GM10248 (cell line): ENCODE results near the gene ARHGAP15.

ENCODE experiments used
- CTCF ChIA-PET: fragments of 300-600 bp; sonication (Branson Sonifier 250); formaldehyde crosslinking; extraction: SDS; loops from one replicate; lab custom pipeline; 2021; ENCODE audit warnings: antibody characterized with exemption; lab: Yijun Ruan, JAX
- POLR2A ChIA-PET: fragments of 350-650 bp; sonication (Branson Sonifier 250); formaldehyde crosslinking; extraction: SDS; loops from one replicate; lab custom pipeline; 2020; ENCODE audit warnings: antibody characterized with exemption; lab: Yijun Ruan, JAX
- DNase-seq: peaks from one replicate; pipeline ENCODE4 v3.0.0; 2012; ENCODE audit errors: extremely low spot score
- CTCF ChIP-seq: IDR thresholded peaks from 2 replicates; pipeline ENCODE4 v1.5.1; 2012; ENCODE audit warnings: mild to moderate bottlenecking, low read depth; ENCODE audit errors: extremely low read depth, missing control alignments, control extremely low read depth

ARHGAP15 gene

GRCh38 chr2:143611336-143611735, 482.1 kb downstream of the ARHGAP15 start:
- no peak for TF ChIP-seq CTCF
- ChIA-PET POLR2A (no interaction called here), CTCF (no interaction called here)
- no peak for DNase-seq

GRCh38 chr2:143615562-143615961, 486.3 kb downstream of the ARHGAP15 start:
- POLR2A ChIA-PET, result no interaction called here
- no peak for TF ChIP-seq CTCF
- no peak for DNase-seq
- CTCF ChIA-PET, result interaction anchor here (1.2 to 1.9 kb wide), 2 partner anchors 17 to 30 kb away, joined by 3 to 5 read pairs; no protein-coding TSS in a partner anchor

- no peak for DNase-seq
- ChIA-PET CTCF (interaction anchor here (1.0 to 1.9 kb wide), 3 partner anchors 13 to 29 kb away, joined by 3 to 5 read pairs (median 3); no protein-coding TSS in a partner anchor), POLR2A (no interaction called here)
- TF ChIP-seq CTCF, result no peak
Measured at GRCh38 chr2:143616452-143616851, 487.2 kb downstream of the ARHGAP15 start.

- POLR2A ChIA-PET, result no interaction called here
- CTCF ChIA-PET, result no interaction called here
- TF ChIP-seq CTCF, result no peak
- DNase-seq, result no peak
Measured at GRCh38 chr2:143617803-143618415, 488.7 kb downstream of the ARHGAP15 start.

GRCh38 chr2:143622106-143622505, 492.9 kb downstream of the ARHGAP15 start:
- TF ChIP-seq CTCF, result no peak
- CTCF ChIA-PET, result no interaction called here

DNA sequence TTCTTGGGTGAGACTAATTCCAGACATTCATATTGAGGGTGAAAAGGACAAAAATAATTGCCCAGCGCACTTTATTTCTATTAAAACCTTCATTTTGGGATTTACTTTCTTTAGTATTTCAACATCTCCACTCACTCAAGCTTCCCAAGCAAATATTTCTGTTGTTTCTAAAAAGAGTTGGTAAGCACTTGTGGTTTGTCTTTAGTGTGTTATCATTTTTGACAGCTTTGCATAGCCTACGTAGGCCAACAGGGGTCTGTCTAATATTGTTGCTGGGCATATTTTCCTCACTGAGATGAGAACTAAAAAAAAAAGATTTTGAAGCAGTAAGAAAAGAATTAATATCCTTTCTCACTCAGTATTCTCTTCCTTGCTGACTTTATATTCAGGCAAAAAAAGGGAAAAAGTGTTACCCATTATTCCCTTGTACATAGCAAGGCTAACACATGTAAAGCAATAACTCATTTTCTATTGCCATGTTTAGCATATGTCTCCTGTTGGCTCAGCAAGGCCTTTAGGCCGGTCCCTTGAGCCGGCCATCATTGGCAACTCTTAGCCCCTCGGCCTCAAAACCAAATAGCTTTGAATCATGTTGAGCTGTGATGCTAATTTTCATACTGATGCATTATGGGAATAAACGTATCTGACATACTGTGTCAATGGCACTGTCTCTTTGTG, 494.2 kb downstream of the ARHGAP15 start:
- DNase-seq, result no peak
- ChIA-PET CTCF (interaction anchor here (1.0 kb wide), 1 partner anchor 146 kb away, joined by 3 read pairs; no protein-coding TSS in a partner anchor), POLR2A (no interaction called here)
- TF ChIP-seq CTCF, result no peak

More at GRCh38 chr2:143622106-143622505, 492.9 kb downstream of the ARHGAP15 start:
- POLR2A ChIA-PET, result no interaction called here
- DNase-seq, result no peak
